Epithelial cell of esophagus (primary cell): ENCODE results near the gene RNF135.
A peak's percentile ranks its signal among the peaks of the same experiment; 100 is the strongest.
"Not testable (repeated sequence)": the region's sequence is repeated elsewhere in the genome, so short reads cannot be mapped to it uniquely, and the experiment has no call there.

ENCODE experiments used
- DNase-seq: peaks from one replicate; pipeline ENCODE4 v3.0.0; 2010; ENCODE audit warnings: low read depth
- H3K4me3 ChIP-seq: 2 replicates; pipeline ENCODE4 v1.5.1; 2011; ENCODE audit warnings: mild to moderate bottlenecking, low read length, control low read depth
- CTCF ChIP-seq: IDR thresholded peaks from 2 replicates; pipeline ENCODE4 v1.5.1; 2011; ENCODE audit warnings: low read depth, mild to moderate bottlenecking, low read length, control low read depth, inconsistent platforms; ENCODE audit not compliant: insufficient read depth; ENCODE audit errors: missing control alignments

RNF135 gene

GRCh38 chr17:31007695-31008373 is 37.0 kb downstream of the RNF135 start:
- TF ChIP-seq CTCF: no peak
- peak overlapping the region; percentile 57 for H3K4me3 ChIP-seq
- DNase-seq: no peak

- peak overlapping the region; percentile 57 for H3K4me3 ChIP-seq
- TF ChIP-seq CTCF: no peak
- peak; percentile 58 for DNase-seq
Observed at GRCh38 chr17:31008374-31009041, 37.7 kb downstream of the RNF135 start.

GRCh38 chr17:31009042-31009702 is 38.3 kb downstream of the RNF135 start:
- DNase-seq: peak; percentile 11
- peak overlapping the region; percentile 57 for H3K4me3 ChIP-seq

- not testable (repeated sequence) for DNase-seq, H3K4me3 ChIP-seq
Observed at GRCh38 chr17:31010014-31010413, 39.2 kb downstream of the RNF135 start.

- TF ChIP-seq CTCF: no peak
- no peak overlapping the region for H3K4me3 ChIP-seq
- DNase-seq: no peak
Observed at GRCh38 chr17:31013844-31014243, 43.0 kb downstream of the RNF135 start.

- peak; percentile 11 for DNase-seq
- no peak overlapping the region for H3K4me3 ChIP-seq
- TF ChIP-seq CTCF: peak; percentile 27
Observed at GRCh38 chr17:31015639-31016038, 44.8 kb downstream of the RNF135 start.

- H3K4me3 ChIP-seq: no peak overlapping the region
- TF ChIP-seq CTCF: no peak
- DNase-seq: no peak
Observed at GRCh38 chr17:31019004-31019403, 48.2 kb downstream of the RNF135 start.

GRCh38 chr17:31023171-31023570 is 52.3 kb downstream of the RNF135 start:
- not testable (repeated sequence) for DNase-seq, H3K4me3 ChIP-seq
